Measurements from ENCODE around the gene OR14I1.

OR14I1 gene

DNA sequence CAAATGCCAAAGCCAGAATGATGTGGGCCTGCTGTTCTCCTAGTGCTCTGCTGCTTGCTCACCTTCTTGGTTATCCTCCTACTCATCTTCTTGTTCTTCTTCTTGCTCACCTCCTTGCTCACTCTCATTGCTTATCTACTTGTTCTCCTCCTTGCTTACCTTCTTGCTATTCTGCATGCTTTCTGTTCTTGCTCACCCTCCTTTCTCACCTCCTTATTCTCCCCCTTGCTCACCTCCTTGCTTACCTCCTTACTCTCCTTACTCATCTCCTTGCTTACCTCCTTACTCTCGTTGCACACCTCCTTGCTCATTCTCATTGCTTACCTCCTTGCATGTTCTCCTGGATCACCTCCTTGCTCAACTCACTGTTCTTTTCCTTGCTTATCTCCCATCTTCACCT lies at the start of gene OR14I1:
TSS of gene OR14I1 (minus strand) at position 53 of the 400 bp plus-strand sequence.
- no peak for DNase-seq

DNA sequence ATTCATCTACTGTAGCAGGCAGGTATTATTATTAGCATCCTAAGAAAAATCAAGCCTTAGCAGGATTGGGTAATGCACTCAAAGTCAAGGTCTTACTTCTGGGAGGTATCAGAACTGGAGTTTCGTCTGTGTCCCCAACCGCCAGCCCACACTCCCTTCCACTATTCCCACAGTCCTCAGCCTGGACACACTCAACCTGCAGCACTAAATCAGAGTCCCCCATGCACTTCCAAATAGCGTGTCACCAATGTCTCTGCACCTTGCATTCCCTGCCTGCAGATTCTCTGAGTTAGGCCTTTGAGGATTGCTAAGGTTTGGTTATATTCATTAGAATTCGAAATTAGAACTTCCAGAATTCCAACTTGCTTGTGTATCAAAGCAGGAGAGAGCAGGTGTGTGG lies 49.1 kb upstream of the OR14I1 start:
- no peak for DNase-seq

DNA sequence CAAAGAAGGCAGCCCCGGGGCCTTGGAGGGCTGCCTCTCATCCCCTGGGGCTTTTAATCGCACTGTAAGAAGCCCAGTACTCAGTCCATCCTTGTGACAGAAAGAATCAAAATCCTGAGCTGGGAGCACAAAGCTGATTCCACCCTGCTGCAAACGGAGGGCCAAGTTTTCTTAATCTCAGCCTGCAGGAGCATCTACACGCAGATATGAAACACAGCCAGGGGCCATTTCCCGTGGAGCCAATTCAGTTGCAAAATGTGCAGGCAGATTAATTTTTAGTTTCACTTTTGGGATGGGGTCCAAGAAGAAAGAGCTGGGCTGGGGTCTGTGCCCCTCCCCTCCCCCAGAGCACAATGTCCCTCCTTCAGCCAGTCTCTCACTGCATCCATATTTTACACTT lies 48.6 kb upstream of the OR14I1 start:
- DNase-seq = no peak

DNA sequence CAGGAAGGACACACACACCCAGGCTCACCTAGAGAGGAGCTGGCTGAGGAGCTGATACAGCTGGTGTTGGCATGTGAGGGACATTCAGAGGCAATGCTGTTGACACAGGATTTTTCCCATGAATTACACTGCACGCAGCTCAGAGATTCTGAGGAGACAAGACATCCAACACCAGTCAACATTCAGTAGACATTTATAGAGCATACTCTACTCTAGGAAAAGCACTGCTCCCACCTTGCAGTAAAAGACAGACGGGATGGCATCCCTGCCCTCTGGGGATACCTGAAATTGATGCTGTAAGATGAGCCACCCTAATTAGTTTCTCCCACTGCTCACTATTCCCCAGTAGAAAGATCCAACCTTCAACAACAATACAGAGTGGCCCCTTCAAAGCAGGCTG lies 47.9 kb upstream of the OR14I1 start:
- DNase-seq = no peak

DNA sequence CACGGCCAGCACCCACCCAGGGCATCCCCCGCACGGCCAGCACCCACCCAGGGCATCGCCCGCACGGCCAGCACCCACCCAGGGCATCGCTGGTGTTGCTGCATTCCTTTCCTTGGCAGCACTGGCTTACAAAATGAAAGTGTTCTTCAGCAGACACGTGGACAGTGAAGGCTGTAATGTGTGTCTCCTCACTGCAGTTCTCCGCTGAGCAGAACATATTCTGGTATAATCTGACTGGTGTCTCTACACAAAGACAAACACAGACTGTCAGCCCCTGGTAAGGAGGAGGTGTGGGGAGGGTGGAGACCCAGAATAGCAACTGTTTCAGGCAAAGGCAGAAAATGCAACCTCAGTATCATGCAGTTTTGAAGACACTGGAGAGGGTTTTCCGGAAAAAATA lies 45.6 kb upstream of the OR14I1 start:
- DNase-seq = no peak

DNA sequence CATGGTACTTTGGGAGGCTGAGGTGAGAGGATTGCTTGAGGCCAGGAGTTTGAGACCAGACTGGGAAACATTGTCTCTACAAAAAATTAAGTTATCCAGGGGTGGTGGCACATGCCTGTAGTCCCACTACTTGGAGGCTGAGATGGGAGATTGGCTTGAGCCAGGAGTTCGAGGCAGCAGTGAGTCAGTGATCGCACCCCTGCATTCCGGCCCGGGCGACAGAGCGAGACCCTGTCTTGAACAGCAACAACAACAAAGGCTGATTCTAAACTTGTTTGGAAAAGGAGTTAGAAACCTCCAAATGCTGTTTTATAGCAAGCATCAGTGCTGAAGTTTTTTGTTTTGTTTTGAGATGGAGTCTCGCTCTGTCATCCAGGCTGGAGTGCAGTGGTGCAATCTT lies 38.3 kb upstream of the OR14I1 start:
- no peak for DNase-seq

DNA sequence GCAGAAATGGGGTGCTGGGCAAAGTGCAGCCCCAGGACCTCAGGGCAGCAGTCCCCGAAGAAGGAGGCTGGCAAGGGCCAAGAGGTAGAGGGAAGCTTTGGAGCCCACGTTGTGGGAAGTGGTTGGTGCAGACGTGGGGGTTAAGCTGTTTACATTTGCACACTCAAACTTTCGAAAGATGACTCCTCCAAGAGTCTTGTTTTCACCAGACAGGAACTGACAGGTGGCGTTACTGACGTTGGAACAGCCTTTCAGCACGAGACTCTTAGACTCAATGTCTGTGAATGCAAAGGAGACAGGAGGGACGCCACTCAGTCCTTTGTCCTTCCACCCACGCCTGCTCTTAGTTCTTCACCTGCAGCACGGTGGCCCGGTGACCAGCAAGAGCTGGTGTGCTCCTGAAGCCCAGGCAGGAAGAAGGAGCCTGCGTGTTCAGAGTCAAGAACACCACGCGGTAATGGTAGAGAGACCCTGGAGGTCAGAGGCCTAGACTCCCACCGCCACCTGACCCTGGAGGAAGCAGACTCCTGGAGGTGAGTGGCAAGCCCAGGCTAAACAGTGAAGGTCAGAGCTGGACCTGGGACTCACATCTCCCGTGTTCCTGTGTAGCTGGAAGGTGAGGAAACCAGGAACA lies 37.1 kb upstream of the OR14I1 start:
- no peak for DNase-seq

DNA sequence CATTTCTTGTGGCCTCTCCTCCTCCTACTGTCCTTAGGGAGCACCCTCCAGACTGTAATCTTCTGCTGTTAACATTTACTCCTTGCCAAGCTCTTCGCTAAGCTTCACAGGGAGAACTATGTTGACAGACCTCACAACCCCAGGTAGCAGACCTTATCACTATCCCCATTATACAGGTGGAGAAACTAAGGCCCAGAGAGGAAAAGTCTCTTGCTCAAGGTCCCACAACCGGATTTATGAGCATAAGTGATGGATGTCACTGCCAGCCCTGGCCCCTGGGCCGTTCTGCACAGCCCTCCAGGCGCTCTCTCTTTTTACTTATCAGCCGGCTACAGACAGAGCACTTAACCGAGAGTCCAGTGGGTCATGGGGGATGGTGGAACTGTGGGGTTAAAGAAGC lies 34.9 kb upstream of the OR14I1 start:
- DNase-seq = no peak

DNA sequence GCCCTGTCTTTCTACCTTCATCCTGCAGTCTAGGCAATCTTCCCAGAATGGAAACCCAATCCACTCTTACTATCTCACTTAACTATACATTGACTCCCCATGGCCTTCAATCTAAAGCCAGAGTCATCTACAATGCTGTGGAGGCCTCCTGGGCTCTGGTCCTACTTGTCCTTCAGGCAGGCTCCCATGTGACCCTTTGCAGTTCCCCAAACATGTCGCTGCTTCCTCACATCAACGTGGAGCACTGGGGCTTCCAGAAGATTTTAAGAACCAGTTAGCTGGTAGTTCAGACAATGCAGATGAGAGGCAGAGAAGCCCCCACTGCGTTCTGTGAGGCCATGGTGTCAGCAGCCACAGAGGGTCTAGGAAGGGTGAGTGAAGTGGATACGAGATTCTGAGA lies 34.4 kb upstream of the OR14I1 start:
- DNase-seq = no peak

DNA sequence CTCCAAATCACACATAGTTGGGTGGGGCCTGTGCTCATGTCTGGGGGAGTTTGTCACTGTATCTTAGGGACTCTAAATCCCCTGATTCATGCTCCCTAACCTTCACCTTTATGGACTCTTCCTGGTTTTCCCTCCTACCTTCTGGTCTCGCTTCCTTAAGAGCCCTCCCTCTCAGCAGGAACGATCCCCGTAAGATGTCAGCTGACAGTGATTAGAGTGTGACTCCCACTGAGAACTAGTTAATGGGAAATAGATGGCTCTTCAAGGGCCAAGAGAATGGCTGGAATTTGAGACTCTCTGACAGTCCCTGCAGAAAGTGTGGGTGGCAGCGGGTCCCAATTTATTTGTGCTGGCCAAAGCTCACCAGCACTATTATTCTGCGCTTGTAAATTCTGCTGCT lies 31.0 kb upstream of the OR14I1 start:
- DNase-seq = no peak

DNA sequence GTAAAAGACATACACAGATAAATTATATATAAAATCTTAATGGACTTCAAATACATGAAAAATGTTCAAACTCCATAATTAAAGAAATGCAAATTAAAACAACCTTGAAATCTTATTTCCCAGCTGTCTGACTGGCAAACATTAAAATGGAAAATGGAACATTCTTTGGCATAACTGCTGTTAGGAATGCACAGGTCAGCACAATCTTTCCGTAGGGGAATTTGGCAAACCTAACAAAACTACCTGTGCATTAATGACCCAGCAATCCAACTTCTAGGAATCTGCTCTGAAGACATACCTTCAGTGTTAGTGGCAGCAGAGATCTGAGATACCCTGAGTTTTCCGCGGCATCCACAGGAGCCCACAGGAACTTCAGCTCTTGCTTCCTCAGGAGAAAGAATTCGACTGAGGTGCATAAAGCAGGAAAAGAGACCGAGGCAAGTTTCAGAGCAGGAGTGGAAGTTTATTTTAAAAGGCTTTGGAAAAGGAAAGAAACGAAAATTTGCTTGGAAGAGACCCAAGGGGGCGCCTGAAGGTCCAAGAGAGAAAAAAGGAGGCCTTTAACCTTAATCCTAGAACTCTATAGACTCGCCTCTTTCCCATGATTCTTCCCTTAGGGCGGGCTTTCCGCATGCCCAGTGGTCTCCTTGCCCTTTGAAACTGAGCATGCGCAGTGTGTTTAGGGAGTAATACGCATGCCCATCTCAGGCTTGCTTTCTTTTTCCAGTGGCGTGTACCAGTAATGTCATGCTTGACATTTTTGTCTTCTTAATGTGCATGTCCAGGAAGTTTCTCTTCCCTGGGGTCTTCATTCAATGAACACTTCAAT lies 28.2 kb upstream of the OR14I1 start:
- no peak for DNase-seq

DNA sequence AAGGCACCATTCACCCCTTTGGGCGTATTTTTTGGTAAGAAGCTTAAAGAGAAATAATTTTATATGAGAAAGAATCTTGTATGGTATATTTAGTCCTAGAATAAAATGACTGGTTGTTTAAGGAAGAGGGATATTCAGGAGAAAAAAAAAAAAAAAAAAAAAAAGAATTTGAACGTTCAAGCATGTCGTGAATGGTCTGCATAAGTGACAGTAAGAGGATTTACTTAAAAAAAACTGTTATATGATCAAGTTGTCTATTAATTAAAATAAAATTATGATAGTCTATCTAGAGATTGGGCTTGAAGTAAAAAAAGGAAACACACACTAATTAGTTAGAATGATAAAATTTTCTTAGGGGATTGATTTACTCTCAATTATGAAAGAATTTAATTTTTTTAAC lies 11.7 kb upstream of the OR14I1 start:
- no peak for DNase-seq

DNA sequence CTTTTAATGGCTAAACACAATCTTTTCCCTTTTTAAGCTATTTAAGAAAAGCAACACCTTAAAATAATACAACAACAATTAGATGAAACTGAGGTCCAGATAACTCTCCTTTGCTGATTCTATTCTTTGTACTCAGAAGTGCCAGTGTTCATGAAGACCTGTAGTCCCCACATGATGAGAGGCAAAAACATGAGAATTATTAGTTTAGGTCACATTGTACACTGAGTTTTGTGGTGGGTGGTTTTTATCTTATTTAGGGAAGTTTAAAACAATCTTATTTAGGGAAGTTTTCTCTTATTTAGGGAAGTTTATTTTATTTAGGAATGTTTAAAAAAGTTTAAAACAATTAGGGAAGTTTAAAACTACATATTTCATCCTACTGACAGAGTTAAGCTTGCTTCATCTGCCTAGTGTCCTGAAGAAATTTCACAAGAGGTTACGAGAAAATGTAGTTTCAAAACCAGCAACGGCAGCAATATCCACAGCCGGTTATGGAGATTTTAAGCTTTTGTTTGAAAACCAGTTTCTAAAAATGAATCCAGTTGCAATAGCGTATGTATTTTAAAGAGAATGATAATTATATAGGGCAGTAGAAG lies 7.8 kb upstream of the OR14I1 start:
- DNase-seq = no peak

DNA sequence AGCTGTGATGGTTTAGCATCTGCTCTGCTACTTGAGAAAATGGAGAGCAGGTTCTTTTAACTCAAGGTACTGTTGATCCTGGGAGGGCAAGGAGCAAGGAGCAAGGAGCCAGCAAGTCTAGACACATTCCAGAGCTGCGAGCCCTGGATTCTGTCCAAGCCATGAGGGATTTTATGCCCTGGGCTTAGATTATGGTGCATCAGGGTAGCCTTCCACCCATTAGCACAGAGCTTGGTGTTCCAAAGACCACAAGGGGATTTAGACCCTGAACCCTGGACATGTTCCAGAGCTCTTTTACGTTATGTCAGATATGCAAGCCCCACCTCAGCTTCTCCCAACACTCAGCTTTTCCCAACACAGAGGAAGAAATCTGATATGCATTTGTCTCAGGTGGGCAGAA lies 2.0 kb upstream of the OR14I1 start:
- no peak for DNase-seq

DNA sequence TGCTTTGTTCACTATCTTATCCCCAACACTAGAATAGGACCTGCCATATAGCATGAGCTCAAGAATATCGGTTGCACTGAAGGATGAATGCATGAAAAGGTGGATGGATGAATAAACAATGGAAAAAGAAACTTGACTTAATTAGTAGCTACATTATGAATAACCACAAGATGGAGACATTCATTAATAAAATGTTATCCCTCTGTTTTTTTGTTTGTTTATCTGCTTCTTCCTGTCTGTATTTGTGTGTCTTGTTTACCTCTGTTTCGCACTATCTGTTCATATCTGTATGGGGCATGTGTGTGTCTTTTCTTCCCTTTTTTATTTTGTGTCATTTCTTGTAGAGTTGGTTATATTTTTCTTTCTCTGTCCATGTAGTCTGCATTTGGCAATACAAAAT lies 1.1 kb upstream of the OR14I1 start:
- DNase-seq = no peak

DNA sequence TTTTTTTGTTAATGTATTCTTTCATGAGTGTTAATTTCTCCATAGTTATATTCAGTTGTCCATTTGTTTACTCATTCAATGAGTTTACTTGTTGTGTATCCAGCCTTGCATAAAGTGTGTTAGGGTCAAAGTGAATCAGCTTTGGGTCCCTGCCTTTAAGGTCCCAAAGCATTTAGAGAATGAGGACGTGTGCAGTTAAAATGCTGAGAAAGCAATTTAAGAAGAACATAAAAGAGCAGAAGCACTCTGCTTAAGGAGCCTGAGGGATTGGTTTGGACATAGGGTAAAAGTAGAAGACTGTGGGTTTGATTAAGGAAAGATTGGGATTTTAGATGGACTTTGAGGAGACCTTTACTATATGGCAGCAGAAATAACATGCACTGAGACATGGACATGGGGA lies 3.5 kb downstream of the OR14I1 start:
- no peak for DNase-seq

DNA sequence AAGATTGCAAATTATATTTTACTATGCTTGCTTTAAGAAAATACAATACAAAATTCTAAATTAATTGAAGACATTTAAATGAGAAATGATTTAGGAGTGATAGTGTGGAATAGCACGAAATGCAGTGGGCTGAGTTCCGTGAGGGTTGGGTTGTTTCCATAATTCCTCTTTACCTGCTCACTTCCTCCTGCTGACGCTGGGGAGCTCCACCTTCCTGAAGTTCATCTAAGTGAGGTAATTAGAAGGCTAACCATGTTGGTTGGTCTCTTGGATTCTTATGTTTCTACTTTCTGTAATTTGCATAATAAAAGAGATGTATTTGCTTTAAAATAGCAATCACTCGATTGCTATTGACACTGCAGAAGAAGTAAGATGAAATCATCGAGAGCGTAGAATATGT lies 4.7 kb downstream of the OR14I1 start:
- DNase-seq = no peak

DNA sequence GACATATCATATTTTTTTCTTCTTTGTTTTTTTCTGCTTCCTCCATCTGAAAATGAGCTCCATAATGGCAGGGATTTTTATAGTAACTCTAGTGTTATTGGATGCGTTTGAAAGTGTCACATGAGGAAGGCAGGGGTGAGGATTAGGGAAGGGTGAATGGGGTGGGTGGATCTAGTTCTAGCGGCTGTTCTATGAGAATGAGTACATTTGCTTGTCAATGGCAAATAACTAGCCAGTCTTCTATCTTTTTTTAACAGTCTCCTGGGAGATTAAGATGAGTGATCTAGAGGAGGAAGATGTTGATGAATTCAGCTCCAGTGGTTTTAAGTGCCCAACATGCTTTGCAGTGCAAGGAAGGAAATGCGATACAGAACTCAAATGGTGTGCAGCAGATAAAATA lies 5.8 kb downstream of the OR14I1 start:
- DNase-seq = no peak

DNA sequence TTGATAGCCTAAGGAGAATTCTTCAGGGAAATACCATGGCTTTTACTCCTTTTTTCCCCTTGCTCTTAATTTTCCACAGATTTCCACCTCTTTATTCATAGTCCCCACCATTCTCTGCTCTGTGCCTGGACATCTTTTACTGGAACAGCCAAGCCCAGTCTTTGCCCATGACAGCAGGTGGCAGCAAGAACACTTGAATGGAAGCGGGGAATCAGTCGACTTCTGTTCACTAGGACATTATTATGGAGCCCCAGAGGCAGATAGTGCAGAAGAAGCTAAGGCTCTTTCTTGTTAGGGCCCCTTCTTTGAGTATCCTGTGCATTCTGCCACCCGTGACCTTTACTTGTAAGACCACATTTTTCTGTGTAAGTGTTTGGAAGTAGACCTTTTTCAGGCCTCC lies 6.3 kb downstream of the OR14I1 start:
- DNase-seq = no peak

DNA sequence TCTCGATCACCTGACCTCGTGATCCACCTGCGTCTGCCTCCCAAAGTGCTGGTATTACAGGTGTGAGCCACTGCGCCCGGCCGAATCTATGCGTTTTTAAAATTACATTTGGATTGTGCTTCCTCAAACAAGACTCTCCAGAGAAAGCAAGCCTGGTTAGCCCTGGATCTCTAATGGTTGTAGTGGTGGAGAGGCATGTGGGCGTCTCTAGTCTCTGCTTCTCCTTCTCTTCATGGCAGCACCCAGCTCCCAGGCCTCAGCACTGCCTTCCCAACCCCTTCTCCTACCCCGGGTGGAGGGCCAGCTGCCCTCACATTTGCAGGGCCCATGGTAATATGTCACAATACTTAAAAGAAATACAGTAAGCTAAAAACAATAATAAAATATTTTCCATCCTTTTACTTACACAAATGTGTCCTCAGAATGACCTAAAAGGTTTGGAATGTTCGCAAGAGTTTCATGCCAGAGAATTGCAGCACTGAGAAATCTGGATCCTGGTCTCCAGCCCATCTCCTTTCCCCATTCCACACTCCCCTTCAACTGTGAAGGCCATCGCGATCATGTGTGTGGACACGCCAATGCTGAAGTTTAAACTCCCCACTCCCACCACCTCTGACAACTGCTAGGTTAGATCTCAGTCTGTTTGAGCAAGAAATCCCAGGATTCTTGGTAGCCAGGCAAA lies 7.0 kb downstream of the OR14I1 start:
- no peak for DNase-seq

DNA sequence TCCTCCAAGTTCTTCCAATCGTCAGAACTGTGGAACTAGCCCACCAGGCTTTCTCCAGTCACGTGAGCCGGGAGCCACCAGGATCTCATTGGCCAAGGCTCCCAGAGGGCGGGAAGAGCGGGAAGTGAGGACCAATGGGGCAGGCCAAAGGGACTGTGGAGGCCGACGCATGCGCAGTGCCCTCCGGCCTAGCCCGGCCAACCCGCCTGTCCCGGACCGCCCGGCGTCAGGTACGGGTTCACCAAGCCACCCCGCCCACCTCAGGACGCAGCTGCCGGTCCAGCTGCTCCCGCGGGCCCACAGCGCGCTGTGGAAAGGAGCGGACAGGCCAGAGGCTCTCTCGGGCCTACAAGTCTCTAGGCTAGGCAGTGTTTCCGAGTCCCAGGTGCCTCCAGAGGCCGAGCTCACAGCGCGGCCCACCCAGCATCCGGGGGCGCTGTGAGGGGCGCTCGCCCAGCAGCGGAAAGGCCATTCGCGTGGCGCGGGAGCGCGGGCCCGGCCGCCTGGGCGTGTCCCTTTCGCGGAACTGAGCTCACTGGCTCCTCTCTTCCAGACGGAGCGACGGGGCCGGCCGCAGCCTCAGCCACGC lies 10.9 kb downstream of the OR14I1 start:
- DNase-seq = no peak

DNA sequence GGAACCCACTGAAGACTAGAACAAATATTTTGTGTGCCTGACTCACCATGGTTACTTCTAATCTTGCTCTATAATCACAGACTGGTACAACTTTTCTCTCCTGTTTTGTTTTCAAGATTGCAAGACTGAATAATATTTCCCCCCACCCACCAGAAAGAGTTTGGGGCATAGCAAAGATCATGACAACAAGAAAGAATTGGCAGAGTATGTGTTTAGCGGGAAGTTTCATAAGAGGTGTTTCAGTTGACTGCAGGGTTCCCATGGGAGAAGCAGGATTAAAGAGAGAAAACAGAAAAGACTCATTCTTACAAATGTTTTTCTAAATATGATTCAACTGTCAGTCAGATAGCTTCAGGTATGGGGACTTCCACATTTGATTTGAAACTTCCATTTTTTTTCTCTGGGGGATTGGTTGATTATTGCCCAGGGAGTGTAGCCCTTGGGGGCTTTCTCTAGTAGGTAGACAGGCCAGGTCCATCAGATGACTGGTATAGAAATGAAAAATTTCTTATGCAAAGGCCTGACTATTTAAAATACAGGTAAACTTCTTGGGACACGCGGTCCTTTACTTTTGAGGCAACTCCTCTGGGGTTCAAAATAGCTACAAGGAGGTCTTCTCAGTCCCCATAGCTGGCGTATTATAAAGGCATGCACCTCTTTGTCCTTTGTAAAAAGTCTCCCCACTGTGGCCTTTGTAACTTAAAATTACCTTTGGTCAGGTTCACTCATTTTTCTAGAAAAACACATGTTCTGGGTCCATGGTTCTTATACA lies 13.9 kb downstream of the OR14I1 start:
- DNase-seq = no peak

DNA sequence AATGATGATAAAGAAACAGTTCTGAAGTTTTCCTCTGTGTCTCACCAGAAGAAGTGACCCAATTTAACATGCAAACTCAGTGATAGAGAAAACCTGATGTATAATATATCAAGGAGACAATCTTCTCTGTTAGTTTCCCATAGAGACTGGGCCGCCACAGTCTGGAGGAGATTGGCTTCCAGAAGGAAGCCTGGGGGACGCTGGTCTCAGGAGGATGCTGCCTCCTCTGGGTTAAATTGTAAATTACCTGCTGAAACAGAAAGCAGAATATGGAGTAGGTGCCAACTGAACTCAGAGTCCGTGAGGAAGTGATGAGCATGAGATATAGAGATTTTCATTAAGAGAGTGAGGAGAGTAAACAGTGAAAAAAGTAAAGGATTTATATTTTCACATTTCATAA lies 15.8 kb downstream of the OR14I1 start:
- DNase-seq = no peak

Measured in NCI-H748 treated with DMSO at 0.1 percent for 48 hours (cell line).